HG03025 (cell line): ENCODE data around the gene ZP2.
"Not testable (repeated sequence)": the region's sequence is repeated elsewhere in the genome, so short reads cannot be mapped to it uniquely, and the experiment has no call there.

Source experiments
- ATAC-seq: cut with Tn5 transposase; IDR thresholded peaks from one replicate; pipeline ENCODE4 v1.9.1; 2021; ENCODE audit warnings: mild to moderate bottlenecking, moderate library complexity; ENCODE audit not compliant: unreplicated experiment, low FRiP score

The ZP2 gene

DNA sequence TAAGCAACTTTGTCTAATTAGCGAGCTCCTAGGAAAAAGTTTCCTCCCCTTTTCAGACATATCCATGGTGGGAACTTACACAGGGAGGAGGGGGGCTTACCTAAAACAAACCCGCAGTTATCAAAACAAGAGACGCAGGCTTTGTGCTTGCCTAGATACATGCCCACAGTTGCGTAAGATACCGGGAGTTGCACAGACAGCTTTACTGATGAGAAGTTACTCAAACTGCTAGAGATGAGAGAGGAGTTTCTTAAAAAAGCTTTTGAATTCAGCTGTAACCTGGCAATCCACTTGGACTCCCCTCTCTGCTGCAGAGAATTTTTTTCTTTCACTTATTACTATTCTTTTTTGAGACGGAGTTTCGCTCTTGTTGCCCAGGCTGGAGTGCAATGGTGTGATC is 6.8 kb upstream of the ZP2 start:
- no peak for ATAC-seq

DNA sequence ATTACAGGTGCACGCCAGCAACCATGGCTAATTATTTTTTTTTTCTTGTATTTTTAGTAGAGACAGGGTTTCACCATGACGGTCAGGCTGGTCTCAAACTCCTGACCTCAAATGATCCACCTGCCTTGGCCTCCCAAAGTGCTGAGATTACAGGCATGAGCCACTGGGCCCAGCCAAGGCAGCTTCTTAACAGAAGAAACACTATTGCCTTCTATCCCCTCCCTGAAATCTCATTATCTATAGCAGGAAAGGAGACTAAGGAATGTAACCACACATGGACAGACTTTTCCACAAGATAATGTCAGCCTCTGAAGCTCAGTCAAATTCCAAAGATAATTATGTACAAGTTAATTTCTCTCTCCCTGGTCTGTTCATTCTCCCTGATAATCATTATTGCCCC is 5.7 kb upstream of the ZP2 start:
- ATAC-seq = no peak

DNA sequence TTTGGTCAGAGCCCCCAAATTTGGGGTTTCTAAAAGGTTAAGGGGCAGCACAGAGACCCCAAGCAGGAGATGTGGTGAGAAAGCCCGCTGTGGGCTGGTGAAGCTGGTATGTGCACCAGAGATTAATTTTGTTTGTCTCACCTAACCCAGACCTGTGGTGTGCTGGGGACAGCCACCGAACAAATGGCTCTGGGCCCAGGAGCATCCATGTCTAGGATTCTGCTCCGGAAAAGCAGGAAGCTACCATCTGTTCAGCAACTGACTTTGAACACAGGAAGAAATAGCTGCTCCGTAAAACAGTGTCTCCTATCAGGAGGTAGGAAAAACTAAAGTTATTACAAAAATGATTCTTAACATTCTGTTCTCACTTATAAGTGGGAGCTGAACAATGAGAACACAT is 2.7 kb upstream of the ZP2 start:
- ATAC-seq = no peak

DNA sequence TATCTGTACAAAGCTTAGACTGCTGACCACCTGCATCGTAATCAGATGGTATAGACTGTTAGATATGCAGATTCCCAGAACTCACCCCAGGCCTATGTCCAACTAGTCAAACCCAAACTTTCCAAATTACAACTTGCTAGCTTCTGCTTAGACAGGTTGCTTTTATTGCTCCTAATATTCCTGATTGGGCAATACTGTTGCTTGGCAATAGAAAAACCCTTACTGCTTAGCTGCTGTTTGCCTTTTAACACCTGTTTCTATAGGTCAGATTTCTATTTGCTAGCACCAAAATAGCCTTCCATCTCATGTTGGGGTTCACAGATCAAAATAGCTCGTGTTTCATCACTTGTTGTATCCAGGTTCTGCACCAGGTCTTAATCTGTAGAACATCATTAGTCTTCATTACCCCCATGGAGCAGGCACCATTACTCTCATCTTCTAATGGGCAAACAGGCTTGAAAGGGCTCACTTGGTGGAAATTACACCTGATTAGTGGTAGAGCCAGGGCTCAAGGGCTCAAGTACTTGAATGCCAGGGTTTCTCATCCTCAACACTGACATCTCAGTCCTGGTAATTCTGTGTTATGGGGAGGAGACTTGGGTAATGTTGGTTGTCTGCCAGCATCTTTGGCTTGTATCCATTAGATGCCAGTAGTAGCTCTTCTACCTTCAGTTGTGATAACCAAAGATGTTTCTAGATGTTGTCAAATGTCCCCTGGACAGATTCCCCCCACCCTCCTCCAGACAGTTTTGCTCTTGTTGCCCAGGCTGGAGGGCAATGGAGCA is 2.7 kb downstream of the ZP2 start:
- no peak for ATAC-seq

DNA sequence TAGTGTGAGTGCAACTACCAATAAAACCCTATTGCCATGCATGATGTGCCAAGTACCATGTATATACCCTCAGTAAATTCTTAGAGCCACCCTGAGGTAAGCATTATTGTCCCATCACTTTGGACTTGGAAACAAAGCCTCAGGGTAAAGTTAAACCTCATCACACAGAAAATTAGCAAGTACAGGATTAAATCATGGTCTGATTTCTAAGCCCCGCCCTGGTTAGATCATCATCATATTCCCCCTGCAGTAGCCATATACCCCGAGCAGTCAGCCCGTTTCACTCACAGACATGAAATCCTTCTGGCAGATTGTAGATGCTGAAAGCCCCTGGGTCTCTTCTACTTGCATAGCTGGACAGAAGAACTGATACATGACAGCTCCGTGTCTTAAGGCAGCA is 4.8 kb downstream of the ZP2 start:
- no peak for ATAC-seq

DNA sequence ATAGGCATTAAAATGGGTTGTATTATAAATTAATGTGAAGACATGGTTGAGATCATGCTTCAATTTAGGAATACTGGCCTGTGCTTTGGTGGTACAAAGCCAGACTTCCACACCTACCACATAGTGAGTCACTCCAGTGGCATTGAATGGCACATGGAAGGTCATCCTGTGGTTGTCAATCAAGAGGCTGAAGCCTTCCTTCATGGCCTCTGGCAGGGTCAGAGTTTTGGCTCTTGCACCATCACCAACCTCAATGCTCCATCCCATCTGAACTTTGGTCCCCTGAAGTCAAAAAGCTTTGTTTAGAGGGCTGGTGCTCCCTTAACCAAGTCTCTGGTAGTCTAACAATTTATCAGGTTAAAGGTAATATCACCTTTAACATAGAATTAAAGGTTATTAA is 6.1 kb downstream of the ZP2 start:
- no peak for ATAC-seq

DNA sequence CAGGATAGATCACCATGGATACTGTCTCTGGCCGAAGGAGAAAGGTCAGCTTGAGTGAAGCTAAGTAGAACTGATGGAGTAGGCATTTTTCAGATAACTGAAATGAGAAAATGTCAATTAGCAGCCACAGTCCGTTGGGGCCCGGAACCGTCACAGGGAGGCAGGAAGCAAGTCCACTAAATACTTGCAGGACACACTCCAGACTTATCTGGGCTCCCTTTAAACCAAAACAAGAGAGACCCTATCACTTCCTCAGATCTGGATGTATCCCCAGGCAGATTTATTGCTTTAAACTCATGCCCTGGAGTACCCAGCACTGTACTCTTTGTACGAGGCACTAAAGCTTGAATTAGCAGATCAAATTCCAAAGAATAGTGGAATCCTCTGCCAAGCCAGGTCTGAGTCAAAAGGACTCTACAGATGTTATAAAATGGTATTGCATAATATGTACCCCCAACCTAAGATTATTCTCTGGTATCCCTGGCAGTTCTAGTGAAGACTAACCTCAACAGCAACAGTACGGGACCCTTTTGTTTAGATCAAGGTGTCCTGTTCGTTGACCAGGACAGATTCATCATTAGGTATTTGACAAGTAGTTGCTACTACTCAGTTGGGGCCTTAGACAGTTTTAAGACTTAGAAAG is 8.1 kb downstream of the ZP2 start:
- ATAC-seq = no peak

DNA sequence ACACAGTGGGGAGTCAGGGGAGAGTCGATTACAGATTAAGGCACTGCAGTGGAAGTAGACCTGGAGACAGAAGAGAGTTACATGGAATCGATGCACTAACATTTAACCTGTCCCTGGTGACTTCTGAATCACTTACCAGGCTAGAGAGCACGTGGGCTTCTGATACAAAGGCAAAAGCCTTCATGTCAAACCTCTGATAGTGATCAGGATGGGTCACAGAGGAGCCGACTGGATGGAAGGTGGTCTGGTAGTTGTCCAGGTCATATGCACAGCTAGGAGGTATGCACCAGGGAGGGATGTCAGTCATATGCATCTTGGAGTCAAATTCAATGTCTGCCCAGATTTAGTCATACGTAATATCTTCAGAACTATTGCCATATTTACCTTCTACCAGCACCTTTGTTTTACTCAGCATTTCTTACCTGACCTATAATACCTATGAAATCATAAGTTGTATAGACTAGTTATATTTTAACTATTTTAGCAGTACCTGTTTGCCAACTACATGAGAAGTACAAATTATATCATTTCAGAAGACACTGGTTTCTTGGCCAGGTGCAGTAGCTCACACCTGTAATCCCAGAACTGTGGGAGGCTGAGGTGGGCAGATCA is 11.7 kb downstream of the ZP2 start:
- no peak for ATAC-seq

DNA sequence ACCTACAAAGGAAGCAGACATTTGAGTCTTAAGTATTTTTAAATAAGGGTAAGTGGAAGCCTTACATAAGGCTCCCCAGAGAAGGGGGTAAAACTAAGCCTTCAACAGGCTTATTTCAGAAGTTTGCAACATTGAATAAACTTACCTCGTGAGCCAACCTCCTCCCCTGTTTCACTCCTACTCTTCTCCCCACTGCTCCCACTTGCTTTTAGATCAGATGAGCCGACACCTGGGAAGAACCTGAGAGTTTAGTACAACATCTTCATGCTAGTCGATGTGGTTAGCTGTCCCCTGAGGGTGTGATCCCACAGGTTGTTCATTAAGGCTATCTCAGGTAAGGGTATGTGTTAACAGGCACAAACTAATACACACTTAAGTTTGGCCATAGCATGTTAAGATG is 13.8 kb downstream of the ZP2 start:
- no peak for ATAC-seq

DNA sequence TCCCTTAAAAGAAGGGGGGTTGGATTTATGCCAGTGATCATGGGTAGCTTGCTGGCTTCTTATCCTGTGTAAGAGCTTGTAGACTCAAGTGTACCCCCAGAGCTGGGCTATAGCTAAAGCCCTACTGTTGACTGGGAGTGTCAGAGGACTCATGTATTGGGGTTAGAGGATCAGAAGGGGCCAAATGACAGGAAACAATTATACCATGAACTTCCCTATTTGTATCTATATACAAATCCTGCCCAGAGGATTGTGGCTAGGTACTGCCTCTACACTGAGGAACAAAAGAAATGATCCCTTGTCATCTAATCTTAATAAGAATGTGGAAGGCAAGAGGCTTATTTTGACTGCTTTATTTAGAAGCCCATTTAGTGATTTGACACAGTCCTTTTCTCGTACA is 14.3 kb downstream of the ZP2 start:
- no peak for ATAC-seq

DNA sequence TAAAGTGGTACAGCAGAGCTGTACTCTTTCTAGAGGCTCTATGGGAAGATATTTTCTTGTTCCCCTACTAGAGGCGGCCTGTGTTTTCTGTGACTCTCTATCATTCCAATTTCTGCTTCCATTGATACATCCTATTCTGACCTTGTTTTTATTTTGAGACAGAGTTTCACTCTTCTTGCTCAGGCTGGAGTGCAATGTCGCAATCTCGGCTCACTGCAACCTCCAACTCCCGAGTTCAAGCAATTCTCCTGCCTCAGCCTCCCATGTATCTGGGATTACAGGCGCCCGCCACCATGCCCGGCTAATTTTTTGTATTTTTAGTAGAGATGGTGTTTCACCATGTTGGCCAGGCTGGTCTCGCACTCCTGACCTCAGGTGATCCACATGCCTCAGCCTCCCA is 16.0 kb downstream of the ZP2 start:
- not testable (repeated sequence) for ATAC-seq

DNA sequence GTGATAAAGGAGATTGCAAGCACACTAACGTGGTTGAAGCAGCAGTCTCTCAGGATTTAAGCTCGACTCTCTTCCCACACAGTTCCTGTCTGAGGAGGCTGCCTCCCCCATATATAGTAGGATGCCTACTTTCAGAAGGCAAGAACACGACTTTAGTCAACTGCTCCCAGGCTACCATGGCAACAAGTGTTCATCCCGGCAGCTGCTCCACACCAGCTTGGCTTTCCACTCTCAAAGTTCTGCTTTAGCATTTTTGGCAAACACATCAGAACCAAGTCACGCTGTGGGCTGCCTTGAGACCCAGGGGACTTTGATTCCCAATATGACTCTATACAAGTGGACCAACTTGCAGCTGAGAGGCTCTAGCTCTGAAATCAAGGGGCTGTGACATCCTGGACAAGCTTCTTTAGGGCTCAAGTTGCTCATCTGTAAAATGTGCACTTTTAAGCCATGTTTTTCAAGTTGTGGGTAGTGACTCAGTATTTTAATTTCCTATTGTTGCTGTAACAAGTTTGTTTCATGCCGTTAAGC is 16.5 kb downstream of the ZP2 start:
- ATAC-seq = no peak

DNA sequence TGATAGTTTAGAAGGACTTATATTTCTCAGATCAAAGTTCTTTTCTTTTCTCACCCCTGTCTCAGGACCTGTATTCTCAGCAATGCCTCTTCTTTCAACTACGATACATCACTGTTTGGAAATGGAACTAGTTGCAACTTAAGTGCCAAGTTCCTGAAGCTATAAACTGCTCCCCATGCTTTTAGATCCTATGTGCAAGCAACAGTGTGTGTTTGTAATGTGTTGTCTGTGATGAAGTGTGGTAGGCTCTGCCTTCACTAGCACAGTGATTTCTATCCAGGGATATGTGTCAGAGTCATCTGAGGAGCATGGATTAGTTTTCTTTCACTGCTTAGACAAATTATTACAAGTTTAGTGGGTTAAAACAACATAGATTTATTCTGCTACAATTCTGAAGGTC is 18.4 kb downstream of the ZP2 start:
- ATAC-seq = no peak

DNA sequence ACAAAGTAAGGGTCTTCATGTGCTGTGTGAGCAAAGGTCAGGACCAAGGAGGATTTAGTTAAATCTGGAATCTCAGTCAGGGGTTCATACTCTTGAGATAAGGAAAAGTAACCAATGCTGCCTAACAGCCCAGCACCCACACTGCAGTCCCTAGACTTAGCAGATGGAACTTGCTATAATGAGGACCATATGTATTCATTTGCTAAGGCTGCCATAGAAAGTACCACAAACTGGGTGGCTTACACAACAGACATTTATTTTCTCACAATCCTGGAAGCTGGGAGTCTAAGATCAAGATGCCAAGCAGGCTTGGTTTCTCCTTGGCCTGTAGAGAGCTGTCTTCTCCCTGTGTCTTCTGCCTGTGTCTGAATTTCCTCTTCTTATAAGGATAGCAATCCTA is 20.8 kb downstream of the ZP2 start:
- no peak for ATAC-seq

DNA sequence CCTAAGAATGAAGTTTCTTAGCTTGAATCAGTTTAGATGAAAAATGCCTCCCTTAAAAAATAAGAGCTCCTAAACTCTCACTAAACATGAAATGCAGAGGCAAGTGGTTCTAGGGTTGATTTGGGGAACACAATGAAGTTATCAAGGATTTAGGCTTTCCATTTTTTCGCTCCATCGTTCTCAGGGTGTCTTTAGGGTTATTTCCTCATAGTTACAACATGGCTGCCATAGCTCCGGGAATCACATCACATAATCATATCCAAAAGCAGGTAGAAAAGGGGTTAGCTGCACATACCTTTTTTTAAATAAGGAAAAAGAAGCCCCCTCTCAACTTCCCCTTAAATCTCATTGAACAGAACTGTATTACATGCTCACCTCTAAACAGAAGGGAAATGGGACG is 21.4 kb downstream of the ZP2 start:
- no peak for ATAC-seq

DNA sequence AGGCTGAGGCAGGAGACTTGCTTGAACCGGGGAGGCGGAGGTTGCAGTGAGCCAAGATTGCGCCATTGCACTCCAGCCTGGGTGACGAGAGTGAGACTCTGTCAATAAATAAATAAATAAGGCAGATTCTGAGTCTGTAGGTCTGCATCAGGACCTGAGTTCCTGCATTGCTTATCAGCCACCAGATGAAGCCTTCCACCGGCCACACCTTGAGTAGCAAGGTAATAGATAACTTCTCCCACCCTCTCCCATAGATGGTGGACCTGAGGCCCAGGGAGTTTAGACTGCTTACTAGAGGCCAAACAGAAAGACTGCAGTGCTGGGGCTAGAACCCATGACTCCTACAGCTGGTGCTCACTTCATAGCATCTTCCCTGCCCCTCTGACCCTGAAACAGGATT is 22.1 kb downstream of the ZP2 start:
- no peak for ATAC-seq

DNA sequence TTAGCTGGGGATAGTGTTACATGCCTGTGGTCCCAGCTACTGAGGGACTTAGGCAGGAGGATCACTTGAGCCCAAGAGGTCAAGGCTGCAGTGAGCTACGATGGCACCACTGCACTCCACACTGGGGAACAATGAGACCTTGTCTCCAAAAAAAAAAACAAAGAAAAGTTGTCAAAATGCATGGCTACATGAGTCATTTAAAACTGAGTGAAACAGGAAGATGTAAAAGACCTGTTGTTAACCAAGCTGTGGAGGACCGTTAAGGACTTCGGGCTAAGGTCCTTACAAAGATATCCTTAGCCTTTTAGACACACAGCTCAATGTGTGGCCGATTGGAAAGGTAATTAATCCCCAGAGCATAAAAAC is 25.1 kb downstream of the ZP2 start:
- ATAC-seq = no peak

DNA sequence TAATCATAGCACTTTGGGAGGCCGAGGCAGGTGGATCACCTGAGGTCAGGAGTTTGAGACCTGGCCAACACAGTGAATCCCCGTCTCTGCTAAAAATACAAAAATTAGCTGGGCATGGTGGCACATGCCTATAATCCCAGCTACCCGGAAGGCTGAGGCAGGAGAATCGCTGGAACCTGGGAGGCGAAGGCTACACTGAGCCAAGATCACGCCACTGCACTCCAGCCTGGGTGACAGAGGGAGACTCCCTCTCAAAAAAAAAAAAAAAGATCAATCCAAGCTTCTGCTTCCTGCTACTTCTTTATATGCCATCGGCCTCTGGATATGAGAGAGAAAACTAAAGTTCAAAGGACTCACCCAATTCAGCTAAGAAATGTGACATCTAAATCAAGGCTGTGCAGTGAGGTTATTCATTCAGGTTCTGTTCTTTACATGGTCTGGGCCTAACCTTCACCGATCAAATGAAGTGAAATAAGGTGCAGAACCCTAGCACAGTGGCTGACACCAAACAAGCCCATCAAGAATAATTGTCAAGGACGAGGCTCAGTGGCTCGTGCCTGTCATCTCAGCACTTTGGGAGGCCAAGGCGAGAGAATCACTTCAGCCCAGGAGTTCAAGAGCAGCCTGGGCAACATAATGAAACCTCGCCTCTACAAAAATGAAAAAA is 25.6 kb downstream of the ZP2 start:
- no peak for ATAC-seq

DNA sequence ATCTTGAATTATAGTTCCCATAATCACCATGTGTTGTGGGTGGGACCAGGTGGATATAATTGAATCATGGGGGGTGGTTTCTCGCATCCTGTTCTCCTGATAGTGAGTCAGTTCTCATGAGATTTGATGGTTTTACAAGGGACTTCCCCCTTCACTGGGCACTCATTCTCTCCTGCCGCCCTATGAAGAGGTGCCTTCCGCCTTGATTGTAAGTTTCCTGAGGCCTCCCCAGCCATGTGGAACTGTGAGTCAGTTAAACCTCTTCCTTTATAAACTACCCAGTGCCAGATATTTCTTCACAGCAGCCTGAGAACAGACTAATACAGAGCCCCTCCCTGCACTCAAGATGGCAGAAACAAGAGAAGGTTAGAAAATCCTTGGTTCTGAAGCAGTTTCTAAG is 26.5 kb downstream of the ZP2 start:
- no peak for ATAC-seq

DNA sequence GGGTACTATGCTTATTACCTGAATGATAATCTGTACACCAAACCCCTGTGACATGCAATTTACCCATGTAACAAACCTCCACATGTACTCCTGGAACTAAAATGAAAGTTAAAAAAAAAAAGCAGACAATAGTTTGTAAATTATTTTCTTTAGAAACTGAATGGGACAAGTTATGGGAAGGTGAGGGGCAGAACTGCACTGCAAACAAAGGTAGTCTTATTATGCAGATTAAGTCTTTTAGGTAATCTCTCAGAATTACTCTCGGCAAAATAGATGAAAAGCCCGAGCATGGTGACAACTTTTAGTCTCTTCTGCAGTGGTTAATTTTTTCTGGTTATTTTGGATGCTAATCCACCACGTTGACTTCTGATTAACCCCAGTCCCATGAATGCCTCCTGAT is 27.4 kb downstream of the ZP2 start:
- no peak for ATAC-seq

DNA sequence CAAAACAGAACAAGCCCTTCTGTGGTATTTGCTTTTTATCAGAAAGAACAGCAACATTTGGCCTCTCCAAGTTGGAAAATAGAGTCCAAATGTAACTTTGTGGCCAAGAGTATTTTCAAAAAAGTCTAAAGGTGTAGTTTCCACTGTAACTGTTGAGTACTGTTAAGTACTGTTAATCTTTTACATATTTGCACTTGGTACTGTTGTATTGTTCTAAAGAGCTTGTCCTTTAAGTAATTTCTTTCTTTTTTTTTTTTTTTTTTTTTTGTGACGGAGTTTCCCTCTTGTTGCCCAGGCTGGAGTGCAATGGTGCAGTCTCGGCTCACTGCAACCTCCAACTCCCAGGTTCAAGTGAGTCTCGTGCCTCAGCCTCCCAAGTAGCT is 31.4 kb downstream of the ZP2 start:
- no peak for ATAC-seq
